OCI-LY7 (cell line): Measurements from ENCODE around the gene C16orf74.

Experiments
- EZH2phosphoT487 ChIP-seq: fragments of 200-600 bp; sonication (generic); IDR thresholded peaks from 2 replicates; pipeline ENCODE4 v1.6.1; 2018; ENCODE audit warnings: low read depth, borderline replicate concordance, mild to moderate bottlenecking, mixed run types, antibody characterized with exemption, low read length, moderate library complexity, mixed read lengths
- TF ChIP-seq, protein P1 (sequence below): fragments of 200-600 bp; sonication (generic); conservative IDR thresholded peaks from 2 replicates; pipeline ENCODE4 v1.5.1; 2014; ENCODE audit warnings: mild to moderate bottlenecking, antibody characterized with exemption, low read length, moderate library complexity, mixed read lengths

DNA sequence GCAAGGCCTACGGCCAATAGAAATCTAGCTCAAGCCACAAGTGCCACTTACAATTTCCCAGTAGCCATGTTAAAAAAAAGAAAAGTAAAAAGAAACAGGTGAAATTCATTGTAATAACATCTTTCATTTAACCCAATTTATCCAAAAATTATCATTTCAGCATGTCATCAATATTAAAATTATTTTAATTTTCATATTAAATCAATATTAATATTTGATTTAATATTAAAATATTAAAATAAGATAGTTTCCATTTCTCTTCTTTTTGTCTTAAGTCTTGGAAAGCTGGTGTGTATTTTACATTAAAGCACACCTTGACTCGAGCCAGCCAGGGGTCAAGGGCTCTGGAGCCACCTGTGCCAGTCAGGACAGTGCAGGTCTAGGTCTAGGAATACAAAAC, 12.7 kb upstream of the C16orf74 start:
- TF ChIP-seq, protein P1, sequence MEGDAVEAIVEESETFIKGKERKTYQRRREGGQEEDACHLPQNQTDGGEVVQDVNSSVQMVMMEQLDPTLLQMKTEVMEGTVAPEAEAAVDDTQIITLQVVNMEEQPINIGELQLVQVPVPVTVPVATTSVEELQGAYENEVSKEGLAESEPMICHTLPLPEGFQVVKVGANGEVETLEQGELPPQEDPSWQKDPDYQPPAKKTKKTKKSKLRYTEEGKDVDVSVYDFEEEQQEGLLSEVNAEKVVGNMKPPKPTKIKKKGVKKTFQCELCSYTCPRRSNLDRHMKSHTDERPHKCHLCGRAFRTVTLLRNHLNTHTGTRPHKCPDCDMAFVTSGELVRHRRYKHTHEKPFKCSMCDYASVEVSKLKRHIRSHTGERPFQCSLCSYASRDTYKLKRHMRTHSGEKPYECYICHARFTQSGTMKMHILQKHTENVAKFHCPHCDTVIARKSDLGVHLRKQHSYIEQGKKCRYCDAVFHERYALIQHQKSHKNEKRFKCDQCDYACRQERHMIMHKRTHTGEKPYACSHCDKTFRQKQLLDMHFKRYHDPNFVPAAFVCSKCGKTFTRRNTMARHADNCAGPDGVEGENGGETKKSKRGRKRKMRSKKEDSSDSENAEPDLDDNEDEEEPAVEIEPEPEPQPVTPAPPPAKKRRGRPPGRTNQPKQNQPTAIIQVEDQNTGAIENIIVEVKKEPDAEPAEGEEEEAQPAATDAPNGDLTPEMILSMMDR = no peak
- no peak for TF ChIP-seq EZH2phosphoT487
